Mucosa of rectum (tissue), 2 donors: ENCODE data around the gene SLC31A1.

Experiments
- H3K27ac ChIP-seq, 2 donors: one replicate each; pipeline ENCODE4 v1.7.0; 2013; ENCODE audit warnings: inconsistent platforms in 2 of 2, low read depth in 2 of 2, low read length in 2 of 2
- H3K27me3 ChIP-seq, 2 donors: one replicate each; pipeline ENCODE4 v1.7.0; 2013; ENCODE audit warnings: low read length in 2 of 2; ENCODE audit not compliant: control insufficient read depth in 2 of 2, insufficient read depth in 2 of 2
- H3K36me3 ChIP-seq, 2 donors: one replicate each; pipeline ENCODE4 v1.7.0; 2013; ENCODE audit warnings: low read length in 2 of 2; ENCODE audit not compliant: control insufficient read depth in 2 of 2, insufficient read depth in 2 of 2
- H3K4me1 ChIP-seq, 2 donors: one replicate each; pipeline ENCODE4 v1.7.0; 2013; ENCODE audit warnings: low read length in 2 of 2, mild to moderate bottlenecking in 1 of 2; ENCODE audit not compliant: control insufficient read depth in 2 of 2, insufficient read depth in 2 of 2
- H3K4me3 ChIP-seq, 2 donors: one replicate each; pipeline ENCODE4 v1.7.0; 2013; ENCODE audit warnings: low read length in 2 of 2
- H3K9ac ChIP-seq, 2 donors: one replicate each; pipeline ENCODE4 v1.7.0; 2013; ENCODE audit warnings: low read length in 2 of 2, low read depth in 1 of 2, mild to moderate bottlenecking in 1 of 2
- H3K9me3 ChIP-seq, 2 donors: one replicate each; pipeline ENCODE4 v1.7.0; 2013; ENCODE audit warnings: low read length in 2 of 2; ENCODE audit not compliant: control insufficient read depth in 2 of 2
- donor health status: healthy.
- donor health status: Normal muscosa, but diverticular disease.

SLC31A1 gene

GRCh38 chr9:113299800-113300292 lies 78.5 kb downstream of the SLC31A1 start:
- Histone ChIP-seq H3K36me3 (no peaks in the 10 kb centered on the region), H3K9ac (peak overlapping the region; percentile 11 to 14)

GRCh38 chr9:113301548-113301947 lies 80.2 kb downstream of the SLC31A1 start:
- Histone ChIP-seq H3K4me1 (peaks cover 0 to 15% of the 10 kb centered on the region in 2 donors), H3K9me3 (no peaks in the 10 kb centered on the region), H3K27me3 (no peaks in the 10 kb centered on the region), H3K9ac (no peak overlapping the region), H3K4me3 (no peak overlapping the region), H3K27ac (no peak overlapping the region), H3K36me3 (no peaks in the 10 kb centered on the region)

More at GRCh38 chr9:113299800-113300292, 78.5 kb downstream of the SLC31A1 start:
- Histone ChIP-seq H3K9me3 (no peaks in the 10 kb centered on the region), H3K4me3 (peak overlapping the region; percentile 4 to 59), H3K27ac (no peak overlapping the region), H3K27me3 (no peaks in the 10 kb centered on the region), H3K4me1 (peaks cover 0 to 16% of the 10 kb centered on the region in 2 donors)

GRCh38 chr9:113302792-113303418 lies 81.6 kb downstream of the SLC31A1 start, which contains the start of gene RNF183:
RNF183 (minus strand) TSS chr9:113303376; CDS start chr9:113298184, 5,192 bp downstream.
- H3K9me3 ChIP-seq = no peaks in the 10 kb centered on the region
- peak within 1 kb of the TSS in 1 of 2 donors; percentile 6 for H3K9ac ChIP-seq
- H3K4me3 ChIP-seq = no peak within 1 kb of the TSS
- no peaks in the 10 kb centered on the region for H3K36me3 ChIP-seq
- H3K27me3 ChIP-seq = no peaks in the 10 kb centered on the region
- H3K4me1 ChIP-seq = peaks cover 0 to 12% of the 10 kb centered on the region in 2 donors
- no peak within 1 kb of the TSS for H3K27ac ChIP-seq

- H3K36me3 ChIP-seq = no peaks in the 10 kb centered on the region
- H3K4me3 ChIP-seq = no peak overlapping the region
- H3K27me3 ChIP-seq = no peaks in the 10 kb centered on the region
- no peak overlapping the region for H3K27ac ChIP-seq
- H3K4me1 ChIP-seq = peaks cover 0 to 4% of the 10 kb centered on the region in 2 donors
- no peak overlapping the region for H3K9ac ChIP-seq
- H3K9me3 ChIP-seq = no peaks in the 10 kb centered on the region
Measured at GRCh38 chr9:113306566-113306965, 85.2 kb downstream of the SLC31A1 start.

- H3K27ac ChIP-seq = no peak overlapping the region
- H3K4me1 ChIP-seq = peaks cover 0 to 4% of the 10 kb centered on the region in 2 donors
- H3K27me3 ChIP-seq = no peaks in the 10 kb centered on the region
- no peaks in the 10 kb centered on the region for H3K36me3 ChIP-seq
- no peak overlapping the region for H3K4me3 ChIP-seq
- H3K9ac ChIP-seq = no peak overlapping the region
- no peaks in the 10 kb centered on the region for H3K9me3 ChIP-seq
Measured at GRCh38 chr9:113307396-113307975, 86.1 kb downstream of the SLC31A1 start.

- H3K9me3 ChIP-seq = no peaks in the 10 kb centered on the region
- no peak overlapping the region for H3K9ac ChIP-seq
- H3K27me3 ChIP-seq = no peaks in the 10 kb centered on the region
- H3K4me1 ChIP-seq = no peaks in the 10 kb centered on the region
- no peaks in the 10 kb centered on the region for H3K36me3 ChIP-seq
- H3K27ac ChIP-seq = no peak overlapping the region
- no peak overlapping the region for H3K4me3 ChIP-seq
Measured at GRCh38 chr9:113309204-113309813, 88.0 kb downstream of the SLC31A1 start.

GRCh38 chr9:113310538-113310937 lies 89.2 kb downstream of the SLC31A1 start:
- H3K27ac ChIP-seq = no peak overlapping the region

GRCh38 chr9:113311961-113312360 lies 90.6 kb downstream of the SLC31A1 start:
- Histone ChIP-seq H3K4me3 (no peak overlapping the region), H3K27ac (no peak overlapping the region), H3K9me3 (no peaks in the 10 kb centered on the region), H3K4me1 (no peaks in the 10 kb centered on the region), H3K36me3 (no peaks in the 10 kb centered on the region), H3K27me3 (no peaks in the 10 kb centered on the region), H3K9ac (no peak overlapping the region)

More at GRCh38 chr9:113310538-113310937, 89.2 kb downstream of the SLC31A1 start:
- Histone ChIP-seq H3K9ac (no peak overlapping the region), H3K27me3 (no peaks in the 10 kb centered on the region), H3K4me1 (no peaks in the 10 kb centered on the region), H3K9me3 (no peaks in the 10 kb centered on the region), H3K4me3 (no peak overlapping the region), H3K36me3 (no peaks in the 10 kb centered on the region)

GRCh38 chr9:113313261-113313660 lies 91.9 kb downstream of the SLC31A1 start:
- Histone ChIP-seq H3K4me1 (no peaks in the 10 kb centered on the region), H3K4me3 (no peak overlapping the region), H3K9ac (no peak overlapping the region), H3K27ac (no peak overlapping the region), H3K36me3 (no peaks in the 10 kb centered on the region), H3K27me3 (no peaks in the 10 kb centered on the region), H3K9me3 (no peaks in the 10 kb centered on the region)
